GM20000 (cell line): ENCODE measurements around the gene SLC26A5.

Source experiments
- DNase-seq: peaks from one replicate; pipeline ENCODE4 v3.0.0; 2012; ENCODE audit warnings: low spot score
- TF ChIP-seq, protein P1 (sequence below): IDR thresholded peaks from 2 replicates; pipeline ENCODE4 v1.5.1; 2012; ENCODE audit warnings: mild to moderate bottlenecking, control low read depth; ENCODE audit errors: extremely low read depth, missing control alignments

SLC26A5 gene

GRCh38 chr7:103344453-103345149 is 101.4 kb downstream of the SLC26A5 start, which contains the start of gene DNAJC2:
Gene DNAJC2 (minus strand): TSS chr7:103344767. CDS start chr7:103344622, 145 bp downstream.
- TF ChIP-seq, protein P1, sequence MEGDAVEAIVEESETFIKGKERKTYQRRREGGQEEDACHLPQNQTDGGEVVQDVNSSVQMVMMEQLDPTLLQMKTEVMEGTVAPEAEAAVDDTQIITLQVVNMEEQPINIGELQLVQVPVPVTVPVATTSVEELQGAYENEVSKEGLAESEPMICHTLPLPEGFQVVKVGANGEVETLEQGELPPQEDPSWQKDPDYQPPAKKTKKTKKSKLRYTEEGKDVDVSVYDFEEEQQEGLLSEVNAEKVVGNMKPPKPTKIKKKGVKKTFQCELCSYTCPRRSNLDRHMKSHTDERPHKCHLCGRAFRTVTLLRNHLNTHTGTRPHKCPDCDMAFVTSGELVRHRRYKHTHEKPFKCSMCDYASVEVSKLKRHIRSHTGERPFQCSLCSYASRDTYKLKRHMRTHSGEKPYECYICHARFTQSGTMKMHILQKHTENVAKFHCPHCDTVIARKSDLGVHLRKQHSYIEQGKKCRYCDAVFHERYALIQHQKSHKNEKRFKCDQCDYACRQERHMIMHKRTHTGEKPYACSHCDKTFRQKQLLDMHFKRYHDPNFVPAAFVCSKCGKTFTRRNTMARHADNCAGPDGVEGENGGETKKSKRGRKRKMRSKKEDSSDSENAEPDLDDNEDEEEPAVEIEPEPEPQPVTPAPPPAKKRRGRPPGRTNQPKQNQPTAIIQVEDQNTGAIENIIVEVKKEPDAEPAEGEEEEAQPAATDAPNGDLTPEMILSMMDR = no peak
- peak; percentile 87 for DNase-seq

DNA sequence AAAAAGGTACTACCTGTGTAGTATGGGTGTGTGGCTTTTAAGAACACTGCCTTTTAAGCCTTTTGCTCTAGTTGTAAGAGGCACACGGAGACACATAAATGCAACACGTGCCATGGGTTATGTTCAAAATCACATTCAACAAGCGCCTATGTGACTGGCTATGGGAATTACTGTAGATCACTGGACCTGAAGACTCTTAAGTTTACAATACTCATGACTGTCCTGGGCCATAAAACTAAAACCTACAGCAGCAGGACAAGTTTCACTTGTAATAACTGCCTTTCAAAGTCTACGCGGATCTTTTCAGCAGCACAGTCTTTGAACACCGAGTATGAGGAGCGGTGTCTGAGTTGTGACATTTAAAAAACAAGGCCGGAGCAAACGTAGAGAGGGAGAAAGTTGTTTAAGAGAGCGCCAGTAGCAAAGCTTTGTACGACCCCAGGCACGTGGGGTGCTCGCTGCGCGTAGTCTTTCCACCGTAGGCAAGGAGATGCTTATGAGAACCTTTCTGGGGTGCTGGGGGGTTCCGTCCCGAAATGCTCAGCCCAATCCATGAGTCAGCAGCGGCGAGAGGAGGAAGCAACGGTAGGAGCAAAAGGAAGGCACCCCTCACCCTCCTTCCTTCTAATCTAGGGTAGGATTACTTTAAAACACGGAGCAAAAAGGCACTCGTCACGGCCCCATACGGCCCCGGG is 102.1 kb downstream of the SLC26A5 start:
- DNase-seq = peak; percentile 24
- TF ChIP-seq, protein P1 = no peak

DNA sequence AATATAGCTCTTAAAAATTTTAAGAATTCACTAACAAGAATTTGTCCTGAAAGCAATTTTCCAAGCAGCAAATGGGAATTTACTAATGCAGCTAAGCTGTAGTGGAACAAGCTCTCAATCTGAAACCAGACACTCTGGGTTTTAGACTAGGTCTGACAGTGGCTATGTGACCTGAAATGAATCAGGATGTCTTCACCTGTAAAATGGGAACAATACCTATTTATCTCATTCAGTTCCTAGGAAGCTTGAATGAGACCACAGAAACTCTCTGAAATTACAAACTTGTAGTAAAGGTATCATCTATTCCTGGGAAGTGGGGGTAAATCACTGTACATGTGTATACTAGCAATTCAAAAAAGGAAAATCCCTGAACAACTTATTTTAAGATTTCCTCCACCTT is 102.7 kb downstream of the SLC26A5 start:
- no peak for DNase-seq
- TF ChIP-seq, protein P1 = no peak

GRCh38 chr7:103341466-103341865 is 104.5 kb downstream of the SLC26A5 start:
- DNase-seq = no peak
- TF ChIP-seq, protein P1 = no peak

- TF ChIP-seq, protein P1 = no peak
- DNase-seq = no peak
Observed at GRCh38 chr7:103338864-103339263, 107.1 kb downstream of the SLC26A5 start.

DNA sequence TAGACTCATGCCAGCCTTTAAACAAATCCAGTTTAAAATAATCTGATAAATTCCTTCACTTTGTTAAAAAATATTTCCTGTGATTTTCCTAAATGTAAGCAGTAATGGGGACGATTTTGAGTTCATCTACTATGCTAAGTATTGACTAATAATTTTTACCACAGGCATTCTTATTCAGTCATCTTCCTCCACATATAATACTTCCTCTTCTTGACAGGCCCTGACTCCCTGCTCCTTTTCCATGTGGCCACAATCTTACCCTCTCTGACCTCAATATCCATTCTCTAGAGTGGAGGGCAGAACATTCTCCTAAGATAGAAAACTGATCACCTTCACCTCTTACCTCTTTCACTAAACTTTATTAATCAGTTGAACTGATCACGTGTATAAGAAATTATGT is 109.2 kb downstream of the SLC26A5 start:
- no peak for DNase-seq
- TF ChIP-seq, protein P1 = no peak

- no peak for DNase-seq
Observed at GRCh38 chr7:103325744-103326143, 120.3 kb downstream of the SLC26A5 start.

More at GRCh38 chr7:103325744-103326143, 120.3 kb downstream of the SLC26A5 start:
- TF ChIP-seq, protein P1 = no peak
